Activated T-helper 9 cell treated with anti-CD3 and anti-CD28 coated beads, Interleukin-2, amount 50 U/mL, for 16 hours (primary cell): Measurements from ENCODE around the gene DACT2.

Experiments
- DNase-seq: peaks from one replicate; pipeline ENCODE4 v3.0.0-alpha.2; 2020; ENCODE audit warnings: low read depth

Gene DACT2

DNA sequence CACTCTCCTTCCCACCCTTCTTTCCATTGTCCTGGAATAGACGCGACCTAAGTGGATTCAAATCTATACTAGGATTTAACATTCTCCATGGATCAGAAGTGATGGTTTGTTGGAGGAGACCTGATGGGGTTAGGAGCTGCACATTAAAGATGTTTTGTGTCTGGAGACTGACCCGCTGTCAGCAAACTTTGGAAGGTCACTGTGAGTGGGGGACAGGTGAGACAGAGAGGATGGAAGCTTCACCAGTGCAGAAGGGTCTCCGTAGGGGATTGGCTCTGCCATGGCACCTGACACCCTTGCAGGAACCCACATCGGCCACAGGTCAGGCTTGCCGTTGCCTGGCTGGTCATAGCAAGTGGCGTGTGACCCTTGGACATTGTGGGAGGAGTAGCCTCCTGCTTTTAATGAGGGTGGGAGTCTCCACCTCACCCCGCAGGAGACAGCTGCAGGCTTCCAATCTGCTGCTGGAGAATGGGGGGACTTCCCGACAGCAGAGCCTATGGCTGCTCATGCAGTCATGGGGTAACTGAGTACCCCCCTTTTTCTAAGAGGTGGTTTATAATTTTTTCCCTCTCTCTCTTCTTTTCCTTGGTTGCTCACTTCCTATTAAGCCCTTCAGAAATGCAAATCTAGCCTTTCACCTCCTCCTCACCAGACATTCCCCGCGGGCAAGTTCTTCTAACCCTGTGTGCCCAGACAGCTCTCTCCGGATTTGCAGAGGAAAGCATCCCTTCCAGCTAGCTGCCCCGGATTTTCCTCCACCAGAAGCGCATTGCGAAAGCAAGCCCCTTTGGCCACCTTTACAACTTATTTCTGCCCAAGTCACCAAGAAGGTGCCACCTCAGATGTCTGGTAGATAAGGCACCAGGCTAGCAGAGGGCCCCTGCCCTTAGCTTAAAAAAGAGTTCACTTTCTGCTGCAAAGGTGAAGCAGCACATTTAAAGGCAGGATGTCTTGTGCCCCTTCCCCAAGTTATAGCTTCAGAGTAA is 53.5 kb downstream of the DACT2 start:
- DNase-seq, result no peak

DNA sequence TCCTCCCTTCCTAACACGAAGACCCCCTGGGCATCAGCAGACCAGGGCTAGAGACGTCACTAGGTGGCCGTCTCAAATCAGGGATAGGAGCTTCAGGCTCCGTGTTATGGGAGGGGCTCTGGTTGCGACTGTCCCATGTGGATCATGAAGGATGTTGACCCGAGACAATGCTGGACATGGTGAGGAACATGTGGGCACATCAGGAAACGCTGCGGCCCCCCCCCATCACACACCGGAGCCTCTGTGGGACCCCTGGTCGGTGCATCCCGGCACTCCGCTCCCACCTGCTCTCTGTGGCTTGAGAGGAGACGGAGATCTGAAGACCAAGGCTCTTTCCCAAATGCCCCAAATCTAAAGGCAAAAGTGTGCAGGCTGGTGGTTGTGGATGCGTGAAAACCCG is 54.2 kb downstream of the DACT2 start:
- no peak for DNase-seq

DNA sequence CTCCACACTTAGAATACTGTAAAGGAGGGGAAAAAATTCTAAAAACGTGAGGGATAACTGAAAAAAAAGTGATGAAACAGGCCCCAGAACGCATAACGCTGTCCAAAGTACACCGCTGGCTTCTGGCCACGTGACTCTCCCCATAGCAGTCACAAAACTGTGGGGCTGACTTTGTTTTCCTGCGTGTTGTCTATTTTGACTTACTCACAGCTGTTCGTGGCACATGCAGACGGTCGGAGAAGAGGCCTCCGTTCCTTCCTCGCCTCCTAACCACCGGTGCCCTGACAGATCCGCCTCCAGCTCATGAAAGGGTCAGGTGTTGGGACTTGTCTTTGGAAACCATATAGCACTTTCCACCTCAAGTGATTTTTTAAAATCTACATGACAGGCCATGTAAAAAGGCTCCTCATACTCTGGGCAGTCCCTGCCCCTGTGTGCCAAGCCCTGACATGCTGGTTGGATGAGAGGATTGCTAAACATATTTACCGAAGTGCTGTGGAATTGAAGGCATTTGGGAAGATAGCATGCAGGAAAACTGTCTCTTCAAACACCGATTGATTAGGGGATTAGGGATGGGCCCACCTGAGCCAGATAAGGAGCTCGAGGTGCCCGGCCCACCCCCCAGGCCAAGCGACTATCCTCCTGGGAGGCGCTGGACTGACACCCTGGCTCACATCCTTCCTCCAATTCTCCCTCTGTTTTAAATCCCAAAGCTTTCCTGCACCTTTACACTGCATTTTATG is 54.8 kb downstream of the DACT2 start:
- DNase-seq, result no peak

DNA sequence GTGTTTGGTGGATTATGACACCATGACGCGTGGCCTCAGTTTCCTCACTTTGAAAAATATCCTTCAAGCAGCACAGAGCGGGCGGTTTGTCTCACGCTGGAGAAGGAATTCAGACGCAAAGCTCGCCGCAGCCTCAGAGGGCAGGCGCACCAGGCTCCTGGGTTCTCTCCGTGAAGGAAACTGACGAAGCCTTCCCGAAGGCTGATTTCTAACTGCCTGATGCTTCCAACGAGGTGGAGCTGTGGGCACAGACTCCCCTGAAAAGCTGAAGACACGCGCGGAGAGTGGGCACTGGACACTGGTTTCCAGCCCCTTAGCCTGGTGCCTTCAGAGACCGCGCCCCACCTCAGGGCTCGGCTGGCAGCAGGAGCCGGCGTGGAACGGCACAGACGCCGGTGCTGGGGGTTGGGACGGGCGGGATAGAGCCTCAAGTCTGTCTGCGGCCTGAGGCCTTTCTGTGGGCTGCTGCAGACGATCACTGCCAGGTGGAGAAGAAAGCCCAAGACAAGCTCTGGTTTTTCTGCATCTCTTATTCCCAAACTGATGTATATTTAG is 56.1 kb downstream of the DACT2 start:
- DNase-seq, result no peak

DNA sequence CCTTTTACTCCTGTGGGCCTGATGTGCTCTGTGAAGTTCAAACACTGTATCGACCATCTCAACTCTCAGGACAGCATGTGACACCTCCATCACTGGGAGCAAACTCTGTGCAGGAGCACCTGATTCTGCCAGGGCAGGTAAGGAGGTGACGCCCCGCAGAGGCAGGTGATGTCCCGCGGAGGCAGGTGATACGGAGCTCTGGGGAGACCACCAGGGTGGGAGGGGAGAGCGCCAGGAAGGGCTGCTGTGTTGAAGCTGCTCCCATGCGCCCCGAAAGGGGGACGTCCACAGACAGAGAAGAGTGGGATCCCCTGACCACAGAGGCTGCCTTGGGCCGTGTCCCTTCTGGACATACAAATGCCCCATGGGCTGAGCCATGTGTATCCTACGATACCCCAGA is 58.3 kb downstream of the DACT2 start:
- no peak for DNase-seq

DNA sequence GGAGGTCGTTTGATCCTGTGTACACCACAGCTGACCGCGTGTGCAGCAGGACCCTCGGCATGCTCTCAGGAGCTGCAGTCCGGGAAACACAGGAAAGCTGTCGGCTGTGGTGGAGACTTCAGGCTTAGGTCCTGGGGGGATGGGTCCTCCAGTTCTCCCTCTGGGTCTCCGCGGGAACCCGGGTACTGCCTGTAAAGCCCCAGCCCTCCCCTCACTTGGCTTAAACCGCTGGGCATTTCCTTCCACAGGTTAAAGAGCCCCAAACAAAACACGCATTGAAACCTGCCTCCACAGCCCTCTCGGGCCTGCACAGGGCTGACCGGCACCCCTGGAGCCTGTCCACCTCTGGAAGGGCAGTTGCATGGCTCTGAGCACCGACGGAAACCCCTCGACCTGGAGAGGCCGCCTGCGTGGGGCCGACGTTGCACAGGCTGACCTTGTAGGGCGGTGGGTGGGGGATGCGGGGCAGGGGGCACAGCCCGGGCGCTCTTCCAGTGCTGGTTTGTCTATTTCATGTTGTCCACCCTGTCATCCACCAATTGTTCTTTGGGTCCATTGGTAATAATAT is 59.1 kb downstream of the DACT2 start:
- no peak for DNase-seq

DNA sequence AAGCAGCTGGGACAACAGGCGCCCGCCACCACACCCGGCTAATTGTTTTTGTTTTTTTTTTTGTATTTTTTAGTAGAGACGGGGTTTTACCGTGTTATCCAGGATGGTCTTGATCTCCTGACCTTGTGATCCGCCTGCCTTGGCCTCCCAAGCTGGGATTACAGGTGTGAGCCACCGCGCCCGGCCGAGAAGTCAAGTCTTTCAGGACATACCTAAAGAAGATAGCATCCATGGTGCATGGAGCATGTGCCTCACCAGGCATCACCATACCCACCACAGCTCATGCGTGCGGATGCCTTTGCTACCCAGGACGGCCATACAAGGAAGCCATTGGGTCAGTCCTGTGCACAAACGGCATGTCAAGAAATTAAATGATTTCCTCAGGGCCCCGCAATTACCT is 60.8 kb downstream of the DACT2 start:
- DNase-seq, result no peak

DNA sequence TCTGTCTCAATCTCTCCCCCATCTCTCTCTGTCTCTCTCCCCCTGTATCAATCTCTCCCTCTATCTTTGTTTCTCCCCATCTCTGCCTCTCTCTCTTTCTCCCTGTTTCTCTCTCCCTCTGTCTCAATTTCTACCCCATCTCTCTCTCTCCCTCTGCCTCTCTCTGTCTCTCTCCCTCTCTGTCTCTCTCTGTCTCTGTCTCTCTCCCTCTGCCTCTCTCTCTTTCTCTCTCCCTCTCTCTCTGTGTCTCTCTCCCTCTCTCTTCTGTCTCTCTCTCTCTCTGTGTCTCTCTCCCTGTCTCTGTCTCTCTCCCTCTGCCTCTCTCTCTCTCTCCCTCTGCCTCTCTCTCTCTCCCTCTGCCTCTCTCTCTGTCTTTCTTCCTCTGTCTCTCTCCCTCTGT is 62.6 kb downstream of the DACT2 start:
- DNase-seq, result no peak
